Thoracic aorta (tissue), 2 donors: Measurements from ENCODE around the gene ZNF423. TPM values are rescaled to one million over a fixed set of nuclear protein-coding genes. Genes with fewer than 3 reads are reported as not detected.

Experiments used
- ATAC-seq: fragments of 150-250 bp; one replicate; pipeline ENCODE4 v1.8.0; 2017; ENCODE audit warnings: low read depth; ENCODE audit not compliant: insufficient number of reproducible peaks, low FRiP score
- DNase-seq: peaks from one replicate; pipeline ENCODE4 v3.0.0-alpha.2; 2020; ENCODE audit warnings: low spot score
- H3K27ac ChIP-seq, 2 donors: fragments of 200-600 bp; sonication (generic); 1 replicate in 1 of 2; 2 replicates in 1 of 2; pipeline ENCODE4 v1.5.1; 2016; ENCODE audit warnings: mild to moderate bottlenecking in 2 of 2, moderate library complexity in 2 of 2
- H3K27me3 ChIP-seq: fragments of 200-600 bp; sonication (generic); replicated peaks from 2 replicates; pipeline ENCODE4 v1.6.0; 2016; ENCODE audit warnings: mild to moderate bottlenecking; ENCODE audit not compliant: insufficient read depth
- H3K36me3 ChIP-seq: fragments of 200-600 bp; sonication (generic); one replicate; pipeline ENCODE4 v1.5.1; 2016
- H3K4me1 ChIP-seq, 2 donors: fragments of 200-600 bp; sonication (generic); 1 replicate in 1 of 2; 2 replicates in 1 of 2; pipeline versions ENCODE4 v1.5.1 to v1.6.0; 2016; ENCODE audit warnings: low read depth in 2 of 2, mild to moderate bottlenecking in 1 of 2; ENCODE audit not compliant: control insufficient read depth in 1 of 2
- H3K4me3 ChIP-seq: fragments of 200-600 bp; sonication (generic); 2 replicates; pipeline ENCODE4 v1.5.1; 2016; ENCODE audit warnings: mild to moderate bottlenecking
- H3K9me3 ChIP-seq: fragments of 200-600 bp; sonication (generic); 2 replicates; pipeline ENCODE4 v1.5.1; 2016
- total RNA-seq, 2 donors: library from RNA; depleted of rRNA; stranded (reverse); fragments of >200 nt; gene quantifications; one replicate each; pipeline versions ENCODE4 v1.1.0 to v1.2.3, GENCODE V29; 2016
- TF ChIP-seq, protein P1 (sequence below): fragments of 200-600 bp; sonication (generic); IDR thresholded peaks from one replicate; pipeline ENCODE4 v1.5.1; 2019; ENCODE audit warnings: antibody characterized with exemption

ZNF423 gene
- total RNA-seq, 2 donors from 2014 or later = 16.2 to 22.9 TPM

DNA sequence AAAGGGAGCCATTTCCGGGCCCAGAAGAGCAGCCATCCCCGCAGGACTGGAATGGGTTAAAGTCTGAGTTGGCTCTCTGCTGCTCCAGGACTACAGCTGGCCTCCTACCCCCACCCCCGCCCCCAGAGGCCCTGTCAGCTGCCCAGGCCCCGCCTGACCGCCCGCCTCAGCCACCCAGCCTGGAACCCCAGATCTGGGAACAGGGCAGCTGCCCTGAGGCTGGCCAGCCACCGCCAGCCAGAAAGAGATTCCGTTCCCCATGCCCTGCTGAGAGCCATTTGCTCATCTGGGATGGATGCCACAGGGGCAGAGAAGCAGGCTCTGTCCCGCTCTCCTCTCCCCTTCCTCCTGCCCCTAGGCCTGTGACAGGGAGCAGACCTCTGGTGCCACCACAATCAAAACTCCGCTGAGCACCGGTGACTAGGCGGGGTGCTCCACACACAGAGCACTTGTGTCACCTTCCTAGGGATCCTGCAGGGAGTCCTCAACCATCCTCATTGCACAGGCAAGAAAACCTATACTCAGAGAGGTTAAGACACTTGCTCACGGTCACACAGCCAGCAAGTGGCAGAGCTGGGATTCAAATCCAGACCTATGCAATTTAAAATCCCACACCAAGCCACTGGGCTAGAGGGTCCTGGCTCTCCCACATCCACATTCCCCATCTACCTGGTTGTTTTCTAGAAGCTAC is 44.1 kb downstream of the ZNF423 start:
- Histone ChIP-seq H3K27ac (no peak overlapping the region), H3K27me3 (no peaks in the 10 kb centered on the region), H3K4me3 (no peak overlapping the region), H3K36me3 (no peaks in the 10 kb centered on the region), H3K4me1 (peaks cover 0 to 14% of the 10 kb centered on the region in 2 donors), H3K9me3 (no peaks in the 10 kb centered on the region)
- DNase-seq (no peak), ATAC-seq (no peak)
- TF ChIP-seq, protein P1, sequence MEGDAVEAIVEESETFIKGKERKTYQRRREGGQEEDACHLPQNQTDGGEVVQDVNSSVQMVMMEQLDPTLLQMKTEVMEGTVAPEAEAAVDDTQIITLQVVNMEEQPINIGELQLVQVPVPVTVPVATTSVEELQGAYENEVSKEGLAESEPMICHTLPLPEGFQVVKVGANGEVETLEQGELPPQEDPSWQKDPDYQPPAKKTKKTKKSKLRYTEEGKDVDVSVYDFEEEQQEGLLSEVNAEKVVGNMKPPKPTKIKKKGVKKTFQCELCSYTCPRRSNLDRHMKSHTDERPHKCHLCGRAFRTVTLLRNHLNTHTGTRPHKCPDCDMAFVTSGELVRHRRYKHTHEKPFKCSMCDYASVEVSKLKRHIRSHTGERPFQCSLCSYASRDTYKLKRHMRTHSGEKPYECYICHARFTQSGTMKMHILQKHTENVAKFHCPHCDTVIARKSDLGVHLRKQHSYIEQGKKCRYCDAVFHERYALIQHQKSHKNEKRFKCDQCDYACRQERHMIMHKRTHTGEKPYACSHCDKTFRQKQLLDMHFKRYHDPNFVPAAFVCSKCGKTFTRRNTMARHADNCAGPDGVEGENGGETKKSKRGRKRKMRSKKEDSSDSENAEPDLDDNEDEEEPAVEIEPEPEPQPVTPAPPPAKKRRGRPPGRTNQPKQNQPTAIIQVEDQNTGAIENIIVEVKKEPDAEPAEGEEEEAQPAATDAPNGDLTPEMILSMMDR = no peak

DNA sequence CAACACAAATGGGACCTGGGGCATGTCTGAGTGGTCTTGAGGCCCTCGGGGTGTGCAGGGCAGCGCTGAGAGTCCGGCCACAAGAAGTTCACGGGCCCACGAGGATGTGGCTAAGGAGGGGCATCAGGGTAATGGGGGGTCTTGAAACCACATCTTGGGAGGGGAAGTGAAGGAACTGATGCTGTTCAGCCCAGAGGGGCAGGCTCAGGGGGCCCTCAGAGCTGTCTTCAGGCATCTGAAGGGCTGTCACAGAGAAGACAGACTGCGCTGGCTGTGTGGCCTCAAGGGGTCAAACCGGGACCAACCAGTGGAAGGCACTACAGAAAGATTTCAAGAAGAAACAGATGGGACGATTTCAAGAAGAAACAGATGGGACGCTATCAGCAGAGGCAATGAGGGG is 45.1 kb downstream of the ZNF423 start:
- Histone ChIP-seq H3K4me3 (no peak overlapping the region), H3K36me3 (no peaks in the 10 kb centered on the region), H3K27ac (no peak overlapping the region), H3K4me1 (peaks cover 0 to 14% of the 10 kb centered on the region in 2 donors), H3K9me3 (no peaks in the 10 kb centered on the region), H3K27me3 (no peaks in the 10 kb centered on the region)
- TF ChIP-seq, protein P1 = no peak
- DNase-seq (no peak), ATAC-seq (no peak)

DNA sequence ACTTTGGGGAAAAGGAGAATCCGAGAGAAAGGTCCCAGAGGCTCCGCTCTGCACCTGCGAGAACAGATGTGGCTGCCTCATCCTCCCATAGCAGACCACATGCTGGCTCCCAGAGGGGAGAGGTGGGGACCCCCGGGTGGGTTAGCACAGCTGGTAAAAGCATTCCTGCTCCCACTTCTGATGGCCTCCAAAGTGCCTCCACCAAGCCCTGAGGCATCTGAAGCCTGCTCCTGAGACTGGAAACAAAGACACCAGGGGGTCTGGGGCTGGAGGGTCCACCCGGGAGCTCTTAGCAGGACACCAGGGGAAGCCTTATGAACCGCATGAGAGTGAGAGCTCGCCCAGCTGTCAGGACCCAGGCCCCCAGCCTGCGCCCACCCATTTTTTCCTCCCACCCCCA is 46.4 kb downstream of the ZNF423 start:
- Histone ChIP-seq H3K4me1 (peaks cover 0 to 14% of the 10 kb centered on the region in 2 donors), H3K27ac (no peak overlapping the region), H3K4me3 (no peak overlapping the region), H3K9me3 (no peaks in the 10 kb centered on the region), H3K36me3 (no peaks in the 10 kb centered on the region), H3K27me3 (no peaks in the 10 kb centered on the region)
- no peak for ATAC-seq
- no peak for DNase-seq
- TF ChIP-seq, protein P1 = no peak

DNA sequence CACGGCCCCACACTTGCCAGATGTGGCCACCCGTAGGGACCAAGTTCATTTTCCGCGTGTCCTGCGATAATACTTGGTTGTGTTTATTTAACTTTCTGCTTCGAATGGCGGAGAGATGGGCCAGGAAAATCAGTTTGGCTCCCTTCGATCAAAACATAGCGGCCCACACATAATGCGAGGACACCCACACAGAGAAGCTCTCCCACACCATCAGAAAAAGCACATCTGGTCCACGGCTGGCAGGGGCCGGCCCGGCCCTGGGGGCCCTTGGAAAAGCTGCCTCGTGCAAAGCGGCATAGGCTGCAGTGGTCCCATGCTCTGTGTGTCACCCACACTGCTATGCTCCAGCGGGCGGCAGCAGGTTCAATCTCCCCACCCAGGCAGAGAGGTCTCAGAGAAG is 46.9 kb downstream of the ZNF423 start:
- no peaks in the 10 kb centered on the region for H3K27me3 ChIP-seq
- no peak overlapping the region for H3K27ac ChIP-seq
- H3K9me3 ChIP-seq = no peaks in the 10 kb centered on the region
- DNase-seq (no peak), ATAC-seq (no peak)
- H3K4me1 ChIP-seq = peaks cover 0 to 14% of the 10 kb centered on the region in 2 donors
- TF ChIP-seq, protein P1 = no peak
- no peaks in the 10 kb centered on the region for H3K36me3 ChIP-seq
- no peak overlapping the region for H3K4me3 ChIP-seq

DNA sequence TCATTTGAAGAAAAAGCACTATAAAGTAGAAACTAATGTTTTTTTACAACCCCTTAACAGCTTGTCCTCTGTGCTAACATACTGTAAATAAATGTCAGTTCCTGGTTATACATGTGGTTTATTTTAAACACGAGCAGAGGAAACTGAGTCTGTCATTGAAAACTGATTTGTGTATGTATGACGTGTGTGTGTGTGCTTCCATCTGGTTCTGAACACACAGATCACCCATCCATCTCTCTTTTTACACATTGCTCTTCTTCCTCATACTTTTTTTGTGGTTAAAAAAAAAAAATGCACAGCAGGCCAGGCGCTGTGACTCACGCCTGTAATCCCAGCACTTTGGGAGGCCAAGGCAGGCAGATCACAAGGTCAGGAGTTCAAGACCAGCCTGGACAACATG is 49.5 kb downstream of the ZNF423 start:
- H3K4me1 ChIP-seq = peaks cover 0 to 7% of the 10 kb centered on the region in 2 donors
- TF ChIP-seq, protein P1 = no peak
- DNase-seq (no peak), ATAC-seq (no peak)
- no peak overlapping the region for H3K4me3 ChIP-seq
- no peak overlapping the region for H3K27ac ChIP-seq
- H3K36me3 ChIP-seq = no peaks in the 10 kb centered on the region
- H3K9me3 ChIP-seq = no peaks in the 10 kb centered on the region
- H3K27me3 ChIP-seq = no peaks in the 10 kb centered on the region
